Stimulated activated CD4-positive, alpha-beta T cell treated with anti-CD3 and anti-CD28 coated beads, TNF-alpha, amount 100 ng/mL, for 24 hours (primary cell): ENCODE measurements around the gene CTTNBP2.

ENCODE experiments used
- DNase-seq, 3 experiments: peaks; one replicate each; pipeline ENCODE4 v3.0.0-alpha.2; 2020; ENCODE audit warnings: low read depth in 3 of 3

The CTTNBP2 gene

DNA sequence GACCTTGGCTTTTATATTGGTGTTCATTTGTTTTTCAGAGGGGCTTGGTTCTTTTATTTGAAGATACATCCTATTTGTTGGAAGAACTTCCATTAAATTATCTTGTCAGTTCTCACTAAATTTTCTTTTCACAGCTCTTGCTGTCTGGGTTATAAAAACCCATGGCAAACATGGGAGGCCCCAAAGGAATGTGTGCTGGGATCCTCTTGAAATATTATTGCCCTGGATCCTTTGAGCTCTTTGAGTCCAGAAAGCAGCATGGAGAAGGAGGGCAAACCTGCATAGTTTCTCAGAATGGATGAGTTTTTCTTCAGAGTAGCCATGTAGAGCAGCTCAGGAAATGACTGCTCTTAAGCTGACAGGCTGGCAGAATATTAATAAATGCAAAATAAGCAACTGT lies 187.4 kb downstream of the CTTNBP2 start:
- DNase-seq: no peak

DNA sequence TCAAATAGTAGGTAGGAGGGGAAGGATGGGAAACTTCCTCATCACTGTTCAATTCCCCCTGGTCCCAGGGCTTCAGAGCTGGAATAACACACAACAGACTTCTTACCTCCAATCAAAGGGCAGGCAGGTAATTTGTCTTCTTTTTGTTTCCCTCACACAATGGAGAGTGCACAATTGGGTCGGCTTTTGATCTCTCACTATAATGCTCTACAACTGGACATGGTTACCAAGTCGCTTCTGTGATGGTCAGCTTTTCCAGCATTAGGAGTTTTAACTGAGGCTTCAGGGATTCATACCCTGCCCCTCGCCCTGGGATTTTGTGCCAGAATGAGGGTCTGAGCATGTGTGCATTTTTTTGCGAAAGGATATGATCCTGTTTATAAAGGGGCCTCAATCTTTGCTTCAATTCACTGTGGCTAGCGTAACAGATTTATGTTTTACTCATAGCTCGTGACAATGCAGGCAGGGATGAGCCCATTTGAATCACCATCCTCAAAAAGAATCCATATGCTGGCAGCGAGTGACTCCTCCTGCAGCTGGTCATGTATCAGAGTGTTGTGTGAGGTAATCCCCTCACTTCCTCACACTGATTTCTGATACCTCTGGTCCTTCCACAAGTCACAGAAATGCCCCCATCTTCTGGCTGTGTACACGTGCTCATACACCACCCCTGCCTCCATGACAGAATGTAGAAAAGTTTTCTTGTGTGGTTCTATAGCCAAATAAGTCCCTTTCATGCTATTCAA lies 189.6 kb downstream of the CTTNBP2 start:
- no peak for DNase-seq

DNA sequence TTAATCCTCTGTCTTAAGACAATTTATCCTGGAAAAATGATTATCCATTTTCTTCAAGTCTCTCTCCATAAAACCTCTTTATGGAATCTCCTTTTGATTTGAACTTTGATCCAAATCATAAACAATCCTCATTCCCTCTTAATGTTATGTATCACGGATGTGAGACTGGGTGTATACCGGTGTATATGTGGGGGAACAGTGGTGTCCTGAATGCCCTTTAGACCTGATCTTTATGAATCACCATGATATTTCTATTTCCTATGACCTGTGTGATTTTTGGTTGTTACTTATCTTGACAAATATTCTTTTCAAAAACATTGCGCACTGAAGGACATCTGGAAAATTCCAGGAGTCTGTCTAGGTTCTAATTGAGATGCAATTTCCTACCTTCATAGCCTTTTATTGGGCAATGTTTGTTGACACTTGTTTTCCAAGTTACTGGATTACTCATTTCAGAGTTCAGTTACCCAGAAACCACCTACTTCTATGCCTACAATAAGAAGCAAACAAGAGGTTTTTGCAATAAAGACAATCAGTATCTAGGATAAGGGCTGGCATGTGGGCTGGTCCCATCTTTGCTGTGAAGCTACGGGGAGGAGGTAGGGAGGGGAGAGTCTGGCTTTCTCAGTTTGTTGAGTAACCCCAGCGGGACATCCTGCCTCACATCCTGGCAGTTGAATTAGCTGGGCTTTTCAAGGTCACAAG lies 190.4 kb downstream of the CTTNBP2 start:
- DNase-seq: no peak

DNA sequence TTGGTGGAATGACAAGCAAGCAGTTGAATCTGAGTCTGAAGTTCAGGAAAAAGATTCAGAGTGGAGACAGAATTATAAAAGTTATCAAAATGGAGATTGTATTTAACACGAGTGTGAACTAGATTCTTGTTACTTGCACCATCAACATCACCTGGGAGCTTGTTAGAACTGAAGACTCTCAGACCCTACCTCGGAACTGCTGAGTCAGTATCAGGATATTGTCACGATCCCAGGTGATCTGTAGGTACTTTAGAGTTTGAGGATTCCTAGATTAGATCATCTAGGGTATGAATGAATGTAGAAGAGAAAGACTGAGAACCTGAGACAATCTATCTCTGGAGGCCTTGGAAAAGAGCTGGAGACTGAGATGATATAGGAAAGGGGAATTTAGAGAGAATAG lies 194.1 kb downstream of the CTTNBP2 start:
- DNase-seq: no peak

DNA sequence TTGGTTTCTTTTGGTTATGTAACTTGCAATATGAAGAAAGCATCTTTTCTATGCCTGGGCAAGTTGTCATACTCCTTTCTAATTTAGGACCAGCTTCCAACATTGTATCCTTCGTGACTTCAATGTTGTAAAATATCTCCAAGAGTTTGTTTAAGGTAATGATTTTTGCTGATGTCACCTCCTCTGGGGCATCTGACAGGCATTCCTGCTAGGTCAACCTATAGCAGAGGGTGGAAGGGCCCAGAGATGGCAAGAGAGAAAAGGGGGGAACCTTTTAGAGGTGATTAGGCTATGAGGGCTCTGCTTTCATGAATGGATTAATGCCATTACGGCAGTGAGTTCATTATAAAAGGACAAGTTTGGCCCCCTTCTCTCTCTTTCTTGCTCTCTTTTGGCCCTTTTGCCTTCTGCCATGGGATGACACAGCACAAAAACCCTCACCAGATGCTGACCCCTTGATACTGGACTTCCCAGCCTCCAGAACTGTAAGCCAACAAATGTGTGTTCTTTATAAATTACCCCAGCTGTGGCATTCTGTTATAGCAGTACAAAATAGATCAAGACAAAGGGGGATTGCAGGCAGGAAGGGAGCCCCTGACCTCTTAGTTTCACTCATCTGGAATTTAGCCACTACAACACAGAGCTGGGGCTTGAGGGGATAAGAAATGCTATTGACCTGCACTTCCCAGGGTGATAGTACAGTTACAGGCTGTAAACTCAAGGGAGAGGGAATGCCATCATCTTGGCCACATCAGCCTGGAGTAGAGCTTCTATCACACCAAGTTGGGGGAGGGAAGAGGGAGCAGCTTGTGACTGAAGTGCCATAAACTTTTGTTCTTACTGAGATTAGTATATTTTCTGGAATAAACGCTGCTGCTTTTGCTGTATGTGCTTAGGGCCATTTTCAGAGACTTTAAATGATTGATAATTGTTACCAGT lies 197.5 kb downstream of the CTTNBP2 start:
- DNase-seq: no peak

DNA sequence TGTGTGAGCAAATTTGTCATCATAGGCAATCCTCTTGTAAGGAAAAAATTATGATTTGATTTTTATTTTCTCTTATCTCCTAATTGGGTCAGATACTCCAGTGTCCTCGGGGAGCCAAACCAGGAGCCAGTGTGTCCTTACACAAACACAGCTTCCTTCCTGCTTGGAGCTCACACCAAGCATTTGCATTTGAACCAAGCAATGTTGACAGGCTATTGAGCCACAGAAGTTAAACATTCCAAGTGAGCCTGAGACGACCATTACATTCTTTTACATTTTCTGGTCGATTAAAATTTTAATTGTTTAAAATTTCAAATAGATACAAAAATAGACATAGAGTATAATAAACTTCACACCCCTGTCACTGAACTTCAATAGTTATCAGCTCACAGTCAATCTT lies 198.6 kb downstream of the CTTNBP2 start:
- DNase-seq: no peak

DNA sequence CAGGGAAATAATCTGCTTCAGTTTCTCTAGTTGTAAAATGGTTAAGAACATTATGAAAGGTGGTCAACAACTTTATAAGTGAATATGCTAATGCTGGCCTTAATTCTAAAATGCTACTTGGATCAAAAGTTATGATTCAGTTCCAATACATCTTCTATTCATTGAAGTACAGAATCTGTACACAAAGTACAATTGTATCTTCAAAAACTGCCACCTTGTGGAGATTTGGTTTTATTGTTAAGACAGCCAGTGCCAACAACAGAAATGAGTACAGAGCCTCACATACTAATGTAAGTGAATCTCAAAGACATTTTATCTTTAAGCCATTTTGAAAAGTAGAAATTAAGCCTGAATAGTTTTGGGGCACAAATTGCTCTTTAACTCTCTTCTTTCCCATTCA lies 199.4 kb downstream of the CTTNBP2 start:
- DNase-seq: no peak

DNA sequence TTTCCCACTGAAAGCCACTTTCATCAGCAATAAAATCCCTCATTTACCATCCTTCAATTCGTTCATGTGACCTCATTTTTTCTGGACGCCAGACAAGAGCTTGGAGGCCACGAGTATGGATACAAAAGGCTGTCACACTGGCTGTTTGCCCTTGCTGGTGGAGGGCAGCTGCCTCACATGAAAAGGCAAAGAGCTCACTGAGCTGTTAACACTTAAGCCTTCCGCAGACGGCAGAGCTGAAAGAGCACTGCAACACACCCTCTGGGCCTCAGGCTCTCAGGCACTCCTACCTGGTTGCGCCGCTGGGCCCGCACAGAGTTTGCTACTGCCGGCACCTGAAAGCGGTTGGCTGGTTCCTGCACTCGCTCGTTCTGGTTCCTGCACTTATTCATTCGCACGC lies 199.9 kb downstream of the CTTNBP2 start:
- DNase-seq: no peak

DNA sequence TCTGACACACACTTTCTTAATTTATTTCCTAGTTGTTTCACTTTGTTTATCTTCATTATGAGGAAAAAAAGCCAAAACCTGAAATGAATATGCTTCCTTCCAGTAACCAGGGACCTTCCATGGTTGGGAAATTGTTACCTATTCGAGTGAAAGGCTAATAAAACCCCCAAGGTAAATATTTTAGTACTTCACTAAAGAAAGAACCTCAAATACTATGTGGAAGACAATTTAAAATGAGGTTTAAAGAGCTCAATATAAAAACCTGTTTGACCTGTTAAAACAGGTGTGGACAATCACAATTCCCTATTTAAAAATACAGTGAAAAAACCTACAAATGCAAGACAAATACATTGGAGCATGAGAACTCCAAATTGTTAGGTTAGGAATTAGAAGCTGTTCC lies 200.8 kb downstream of the CTTNBP2 start:
- no peak for DNase-seq

DNA sequence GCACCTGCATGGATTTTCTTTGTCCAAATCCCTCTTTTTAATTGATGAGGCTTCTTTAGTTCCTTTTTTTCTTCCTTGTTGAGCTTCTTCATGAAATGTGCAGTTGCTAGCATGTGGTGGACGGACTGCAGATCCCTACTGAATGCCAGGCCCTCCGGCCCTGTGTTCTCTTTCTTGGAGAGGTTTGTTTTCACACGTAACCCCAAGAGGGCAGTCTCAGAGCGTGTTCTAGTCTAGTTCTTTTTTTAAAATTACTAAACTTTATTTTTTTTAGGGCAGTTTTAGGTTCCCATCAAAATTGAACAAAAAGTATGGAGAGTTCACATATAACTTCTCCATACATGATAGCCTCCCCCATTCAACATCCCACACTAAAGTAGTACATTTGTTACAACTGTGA lies 203.4 kb downstream of the CTTNBP2 start:
- no peak for DNase-seq

DNA sequence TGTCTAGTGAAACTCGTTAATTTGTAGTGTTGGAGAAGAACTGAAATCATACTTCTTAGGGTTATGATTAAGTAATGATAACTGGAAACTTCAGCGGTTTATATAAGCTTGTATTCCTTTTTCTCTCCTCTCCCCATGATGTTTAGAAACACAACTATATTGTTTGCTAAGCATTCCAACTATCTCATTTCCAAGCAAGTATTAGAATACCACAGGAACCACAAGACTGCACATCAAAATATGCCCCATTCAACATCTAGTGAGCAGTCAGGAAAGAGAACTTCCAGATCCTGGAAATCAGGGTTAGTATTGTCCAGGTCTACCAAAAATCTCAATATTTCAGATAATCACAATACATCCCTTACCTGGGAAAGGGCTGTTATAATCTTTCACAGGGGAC lies 205.8 kb downstream of the CTTNBP2 start:
- DNase-seq: no peak

DNA sequence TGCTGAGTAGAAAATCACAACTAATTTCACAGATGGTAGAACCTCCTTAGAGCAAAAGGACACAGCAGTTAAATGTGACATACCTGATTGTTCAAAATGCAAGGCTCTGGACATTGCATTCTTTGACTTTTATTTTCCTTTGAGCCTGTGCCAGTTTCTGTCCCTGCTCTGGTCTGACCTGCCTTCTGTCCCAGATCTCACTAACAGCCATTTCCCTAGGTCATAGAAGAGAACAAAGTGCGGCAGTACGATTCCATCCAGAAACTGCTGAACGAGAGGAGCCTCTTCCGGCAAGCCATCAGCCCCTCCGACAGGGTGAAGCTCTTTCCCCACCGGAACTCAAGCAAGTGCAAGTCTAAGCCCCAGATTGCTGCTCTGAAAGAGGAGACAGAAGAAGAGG lies 206.6 kb downstream of the CTTNBP2 start:
- DNase-seq: no peak

DNA sequence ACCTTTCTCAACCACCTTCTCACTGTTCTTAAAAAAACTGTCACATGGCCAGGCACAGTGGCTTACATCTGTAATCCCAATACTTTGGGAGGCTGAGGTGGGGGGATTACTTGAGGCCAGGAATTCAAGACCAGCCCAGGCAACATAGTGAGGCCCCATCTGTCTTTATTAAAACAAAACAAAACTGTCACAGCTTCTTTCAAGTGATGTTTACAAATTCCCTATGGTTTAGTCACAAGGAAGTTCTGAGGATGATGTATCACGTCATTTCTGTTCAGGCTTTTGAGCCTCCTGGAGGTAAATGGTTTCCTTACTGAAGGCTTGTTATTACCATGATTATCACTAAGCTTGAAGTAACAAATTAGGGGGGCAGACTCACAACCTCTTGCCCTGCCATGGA lies 207.2 kb downstream of the CTTNBP2 start:
- no peak for DNase-seq

DNA sequence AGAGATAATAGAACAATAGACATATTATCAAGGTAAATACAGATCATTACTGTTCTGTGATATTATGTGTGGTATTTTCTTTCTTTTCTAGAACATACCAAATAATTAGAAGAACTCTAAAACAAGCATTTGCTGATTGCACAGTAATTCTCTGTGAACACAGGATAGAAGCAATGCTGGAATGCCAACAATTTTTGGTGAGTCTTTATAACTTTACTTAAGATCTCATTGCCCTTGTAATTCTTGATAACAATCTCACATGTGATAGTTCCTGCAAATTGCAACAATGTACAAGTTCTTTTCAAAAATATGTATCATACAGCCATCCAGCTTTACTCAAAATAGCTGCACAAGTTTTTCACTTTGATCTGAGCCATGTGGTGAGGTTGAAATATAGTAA lies 207.9 kb downstream of the CTTNBP2 start:
- DNase-seq: no peak

DNA sequence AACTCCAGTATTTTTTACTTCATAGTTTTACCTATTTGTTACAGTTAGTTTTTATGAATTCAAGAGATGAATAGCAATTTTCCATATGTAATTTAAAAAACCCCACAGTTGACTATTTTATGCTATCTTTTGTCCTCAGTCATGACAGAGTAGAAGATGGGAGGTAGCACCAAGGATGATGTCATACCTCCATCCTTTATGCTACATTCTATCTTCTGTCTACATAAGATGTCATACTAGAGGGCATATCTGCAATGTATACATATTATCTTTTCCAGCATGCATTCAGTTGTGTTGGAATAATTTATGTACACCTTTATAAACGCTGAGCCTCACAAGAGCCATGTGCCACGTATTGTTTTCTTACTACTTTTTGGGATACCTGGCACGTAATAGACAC lies 209.2 kb downstream of the CTTNBP2 start:
- DNase-seq: no peak

DNA sequence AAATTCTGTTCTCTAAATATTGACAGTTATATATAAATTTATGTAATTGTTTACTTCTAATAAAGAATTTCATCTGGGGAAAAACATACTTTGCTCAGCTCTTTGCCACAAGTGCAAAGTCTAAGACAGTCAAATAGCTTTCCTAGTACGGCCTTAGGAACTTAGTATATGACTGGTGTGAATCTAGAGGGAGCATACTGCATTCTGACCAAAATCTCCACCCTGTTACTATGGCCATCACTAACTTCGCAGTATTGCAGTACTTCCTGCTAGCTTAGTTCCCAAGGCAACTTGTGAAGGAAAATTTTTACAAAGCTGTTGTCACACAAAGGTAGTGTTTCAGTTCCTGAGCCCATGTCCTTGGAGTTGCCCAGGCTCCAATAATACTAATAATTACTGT lies 211.9 kb downstream of the CTTNBP2 start:
- no peak for DNase-seq
